C4-2B (cell line): Measurements from ENCODE around the gene JARID2.

ENCODE experiments used
- CTCF ChIP-seq: fragments of 450-650 bp; conservative IDR thresholded peaks from 2 replicates; pipeline ENCODE4 v1.5.1; 2017; ENCODE audit warnings: mild to moderate bottlenecking
- ZFX ChIP-seq: fragments of 450-650 bp; IDR thresholded peaks from 2 replicates; pipeline ENCODE4 v1.6.1; 2017

GRCh38 chr6:15382089-15382488, 136.2 kb downstream of the JARID2 start:
- TF ChIP-seq CTCF (no peak), ZFX (no peak)
